ENCODE data around the gene FMNL2. TPM values are rescaled to one million over a fixed set of nuclear protein-coding genes. Genes with fewer than 3 reads are reported as not detected.

Gene FMNL2
- total RNA-seq, 1 donor, result 24.2 TPM

GRCh38 chr2:152467677-152468410 lies 132.9 kb downstream of the FMNL2 start:
- H3K27me3 ChIP-seq (ENCODE audit: insufficient read depth, low read length), result no peaks in the 10 kb centered on the region

GRCh38 chr2:152468899-152469692 lies 134.1 kb downstream of the FMNL2 start:
- Histone ChIP-seq H3K27me3 (ENCODE audit: insufficient read depth, low read length) (no peaks in the 10 kb centered on the region), H3K27ac (ENCODE audit: low read depth, low read length) (peak overlapping the region; percentile 35), H3K79me2 (ENCODE audit: insufficient read depth, low read length) (peaks cover 76% of the 10 kb centered on the region), H2AFZ (ENCODE audit: low read length) (peak overlapping the region; percentile 79), H3K4me3 (ENCODE audit: insufficient read depth, low read length) (peak overlapping the region; percentile 51), H4K20me1 (ENCODE audit: insufficient read depth, low read length) (peaks cover 6% of the 10 kb centered on the region), H3K4me1 (ENCODE audit: insufficient read depth, low read length) (peaks cover 11% of the 10 kb centered on the region), H3K9me3 (ENCODE audit: low read depth, low read length) (no peaks in the 10 kb centered on the region), H3K36me3 (ENCODE audit: insufficient read depth, low read length) (no peaks in the 10 kb centered on the region), H3K4me2 (ENCODE audit: insufficient read depth, low read length) (peak overlapping the region; percentile 75)
- no peak for DNase-seq (ENCODE audit: insufficient read length, low spot score, missing footprints)
- peak; percentile 11 for TF ChIP-seq CTCF (IDR thresholded peaks at IDR 0.05; ENCODE audit: extremely low read depth, low read depth, low read length)

More at GRCh38 chr2:152467677-152468410, 132.9 kb downstream of the FMNL2 start:
- Histone ChIP-seq H3K4me1 (ENCODE audit: insufficient read depth, low read length) (peaks cover 11% of the 10 kb centered on the region), H3K9me3 (ENCODE audit: low read depth, low read length) (no peaks in the 10 kb centered on the region), H3K27ac (ENCODE audit: low read depth, low read length) (no peak overlapping the region), H3K36me3 (ENCODE audit: insufficient read depth, low read length) (no peaks in the 10 kb centered on the region), H2AFZ (ENCODE audit: low read length) (no peak overlapping the region), H3K4me3 (ENCODE audit: insufficient read depth, low read length) (no peak overlapping the region), H3K4me2 (ENCODE audit: insufficient read depth, low read length) (no peak overlapping the region), H4K20me1 (ENCODE audit: insufficient read depth, low read length) (peaks cover 6% of the 10 kb centered on the region), H3K79me2 (ENCODE audit: insufficient read depth, low read length) (peaks cover 75% of the 10 kb centered on the region)
- no peak for TF ChIP-seq CTCF (IDR thresholded peaks at IDR 0.05; ENCODE audit: extremely low read depth, low read depth, low read length)
- DNase-seq (ENCODE audit: insufficient read length, low spot score, missing footprints), result no peak

- H4K20me1 ChIP-seq (ENCODE audit: insufficient read depth, low read length), result peaks cover 2% of the 10 kb centered on the region
- H3K79me2 ChIP-seq (ENCODE audit: insufficient read depth, low read length), result peaks cover 61% of the 10 kb centered on the region
- no peaks in the 10 kb centered on the region for H3K36me3 ChIP-seq (ENCODE audit: insufficient read depth, low read length)
- TF ChIP-seq CTCF (IDR thresholded peaks at IDR 0.05; ENCODE audit: extremely low read depth, low read depth, low read length), result no peak
- no peaks in the 10 kb centered on the region for H3K9me3 ChIP-seq (ENCODE audit: low read depth, low read length)
- no peaks in the 10 kb centered on the region for H3K27me3 ChIP-seq (ENCODE audit: insufficient read depth, low read length)
- H3K4me2 ChIP-seq (ENCODE audit: insufficient read depth, low read length), result no peak overlapping the region
- peaks cover 11% of the 10 kb centered on the region for H3K4me1 ChIP-seq (ENCODE audit: insufficient read depth, low read length)
- H2AFZ ChIP-seq (ENCODE audit: low read length), result no peak overlapping the region
- no peak for DNase-seq (ENCODE audit: insufficient read length, low spot score, missing footprints)
- no peak overlapping the region for H3K27ac ChIP-seq (ENCODE audit: low read depth, low read length)
- no peak overlapping the region for H3K4me3 ChIP-seq (ENCODE audit: insufficient read depth, low read length)
These were observed 136.2 kb downstream of the FMNL2 start for GRCh38 chr2:152470861-152471854.

All from osteoblast (primary cell).